Measurements from ENCODE around the gene MSH5. TPM values are rescaled to one million over a fixed set of nuclear protein-coding genes. Genes with fewer than 3 reads are reported as not detected.
A peak's percentile ranks its signal among the peaks of the same experiment; 100 is the strongest.

The MSH5 gene
- total and polyA plus RNA-seq, 9 of the 15 experiments (the other 6 are each of a cell fraction or from before 2014, with no cell fraction given), result 12.5 to 104 (median 46.6) TPM

GRCh38 chr6:31795616-31796298 is 56.0 kb downstream of the MSH5 start, which contains the start of gene VARS1 (continued):
- TF ChIP-seq PURB (CRISPR knock-in tag; IDR thresholded peaks at IDR 0.05; ENCODE audit: low read depth) (no peak), STAG1 (CRISPR knock-in tag; IDR thresholded peaks at IDR 0.05; ENCODE audit: borderline replicate concordance) (no peak), KDM1A (IDR thresholded peaks at IDR 0.05) (peak; percentile 87 to 91), ZNF785 (CRISPR knock-in tag; IDR thresholded peaks at IDR 0.05) (no peak), ZBTB7A (IDR thresholded peaks at IDR 0.05; ENCODE audit: borderline replicate concordance, control insufficient read depth, low read depth, low read length) (peak; percentile 99), EZH2 (IDR thresholded peaks at IDR 0.05; ENCODE audit: borderline replicate concordance, low read depth, low read length) (no peak), SP1 (CRISPR knock-in tag; IDR thresholded peaks at IDR 0.05) (peak; percentile 97), XRCC4 (IDR thresholded peaks at IDR 0.05; ENCODE audit: extremely low read depth, insufficient read depth, insufficient read length) (no peak), AFF4 (CRISPR knock-in tag; IDR thresholded peaks at IDR 0.05) (no peak), NCOA1 (IDR thresholded peaks at IDR 0.05; ENCODE audit: low read depth) (peak; percentile 65; the same call in 1 of the 2 replicates), STAT5A (IDR thresholded peaks at IDR 0.05; ENCODE audit: borderline replicate concordance, low read length) (peak; percentile 45; the same call in 1 of the 2 replicates), NRF1 (conservative IDR thresholded peaks at IDR 0.05 in 1 of 2, IDR thresholded peaks at IDR 0.05 in 1 of 2) (peak; percentile 70 to 76), CTCF (IDR thresholded peaks at IDR 0.05 in 2 of 3, conservative IDR thresholded peaks at IDR 0.05 in 1 of 3; ENCODE audit: insufficient read depth in 2 of 3, low read depth in 1 of 3, low read length in 3 of 3) (peak; percentile 99 to 100 (median 100)), FOXM1 (IDR thresholded peaks at IDR 0.05; ENCODE audit: low read depth) (no peak), FOXM1 (CRISPR knock-in tag; IDR thresholded peaks at IDR 0.05; ENCODE audit: low read depth) (peak; percentile 96), CHD2 (IDR thresholded peaks at IDR 0.05; ENCODE audit: low read depth, low read length) (peak; percentile 51; the same call in 1 of the 2 replicates), ZNF589 (CRISPR knock-in tag; IDR thresholded peaks at IDR 0.05; ENCODE audit: low read depth) (peak; percentile 73), MAZ (CRISPR knock-in tag; conservative IDR thresholded peaks at IDR 0.05 in 1 of 2, IDR thresholded peaks at IDR 0.05 in 1 of 2) (peak; percentile 95 to 99), KLF1 (tag; IDR thresholded peaks at IDR 0.05) (peak; percentile 99), DDX20 (tag; IDR thresholded peaks at IDR 0.05; ENCODE audit: low read depth) (no peak), POLR2AphosphoS5 (IDR thresholded peaks at IDR 0.05; ENCODE audit: control insufficient read depth, insufficient read depth, low read depth, low read length) (peak; percentile 45; the same call in 1 of the 2 replicates)
